SK-N-SH (cell line): Measurements from ENCODE around the gene SUPT3H. TPM values are rescaled to one million over a fixed set of nuclear protein-coding genes. Genes with fewer than 3 reads are reported as not detected.

Experiments
- CTCF ChIA-PET: fragments of 300-600, 350-600 bp; formaldehyde crosslinking; extraction: SDS; loops from one replicate; lab custom pipeline; 2021; lab: Yijun Ruan, JAX
- POLR2A ChIA-PET: fragments of 350-600 bp; sonication (Branson Sonifier 250); formaldehyde crosslinking; extraction: SDS; loops from one replicate; lab custom pipeline; 2020; ENCODE audit warnings: antibody characterized with exemption, inconsistent platforms; lab: Yijun Ruan, JAX
- DNase-seq: peaks from one replicate; pipeline ENCODE4 v3.0.0; 2012
- H2AFZ ChIP-seq: fragments of 200-600 bp; sonication (generic); 2 replicates; pipeline ENCODE4 v1.8.1; 2016; ENCODE audit warnings: antibody characterized with exemption, mild to moderate bottlenecking, low read depth
- H3F3A ChIP-seq: fragments of 200-600 bp; sonication (generic); replicated peaks from 2 replicates; pipeline ENCODE3; 2016; ENCODE audit warnings: antibody characterized with exemption, mild to moderate bottlenecking; ENCODE audit not compliant: insufficient read depth
- H3K27ac ChIP-seq, 2 experiments: fragments of 200-500 bp in 1 of 2; fragments of 200-600 bp in 1 of 2; sonication (Bioruptor generic) in 1 of 2; sonication (generic), shearing (Covaris generic) in 1 of 2; 2 replicates each; pipeline versions ENCODE4 v1.5.1 to v1.6.1; 2014 to 2016; ENCODE audit warnings: low read depth in 2 of 2, inconsistent platforms in 1 of 2, low read length in 1 of 2, mild to moderate bottlenecking in 1 of 2, mixed read lengths in 1 of 2
- H3K27me3 ChIP-seq: fragments of 200-600 bp; sonication (generic), shearing (Covaris generic); 2 replicates; pipeline ENCODE4 v1.6.1; 2016; ENCODE audit warnings: mixed run types; ENCODE audit not compliant: insufficient read depth
- H3K36me3 ChIP-seq, 2 experiments: fragments of 200-500 bp in 1 of 2; fragments of 200-600 bp in 1 of 2; sonication (Bioruptor generic) in 1 of 2; sonication (generic) in 1 of 2; replicated peaks in 1 of 2; 2 replicates each; pipeline versions ENCODE3 to v1.5.1; 2014 to 2016; ENCODE audit warnings: low read length in 1 of 2, mild to moderate bottlenecking in 1 of 2; ENCODE audit not compliant: insufficient read depth in 2 of 2, control insufficient read depth in 1 of 2
- H3K4me1 ChIP-seq, 2 experiments: fragments of 200-500 bp in 1 of 2; fragments of 200-600 bp in 1 of 2; sonication (Bioruptor generic) in 1 of 2; sonication (generic), shearing (Covaris generic) in 1 of 2; 2 replicates each; pipeline versions ENCODE4 v1.5.1 to v1.6.1; 2014 to 2016; ENCODE audit warnings: low read depth in 1 of 2, low read length in 1 of 2, mixed run types in 1 of 2; ENCODE audit not compliant: insufficient read depth in 2 of 2, control insufficient read depth in 1 of 2
- H3K4me2 ChIP-seq: fragments of 200-600 bp; sonication (generic), shearing (Covaris generic); 2 replicates; pipeline ENCODE4 v1.6.1; 2017; ENCODE audit warnings: mixed run types
- H3K4me3 ChIP-seq, 2 experiments: fragments of 200-500 bp in 1 of 2; fragments of 200-600 bp in 1 of 2; sonication (Bioruptor generic) in 1 of 2; sonication (generic), shearing (Covaris generic) in 1 of 2; 2 replicates each; pipeline versions ENCODE4 v1.5.1 to v1.8.1; 2014 to 2016; ENCODE audit warnings: low read depth in 2 of 2, inconsistent platforms in 1 of 2, low read length in 1 of 2, mild to moderate bottlenecking in 1 of 2, mixed read lengths in 1 of 2, moderate library complexity in 1 of 2
- H3K79me2 ChIP-seq: fragments of 200-600 bp; sonication (generic); 2 replicates; pipeline ENCODE4 v1.8.1; 2017; ENCODE audit warnings: mild to moderate bottlenecking; ENCODE audit not compliant: insufficient read depth
- H3K9ac ChIP-seq: fragments of 200-600 bp; sonication (generic); 2 replicates; pipeline ENCODE4 v1.6.1; 2017; ENCODE audit warnings: mixed run types
- H3K9me2 ChIP-seq: fragments of 200-600 bp; sonication (generic); 2 replicates; pipeline ENCODE4 v1.6.1; 2017; ENCODE audit warnings: mixed run types
- H3K9me3 ChIP-seq: fragments of 200-600 bp; sonication (generic); 2 replicates; pipeline ENCODE4 v1.6.1; 2017; ENCODE audit warnings: mixed run types, mild to moderate bottlenecking, moderate library complexity
- H4K20me1 ChIP-seq: fragments of 200-600 bp; sonication (generic); 2 replicates; pipeline ENCODE4 v1.6.1; 2017; ENCODE audit warnings: mild to moderate bottlenecking, mixed run types; ENCODE audit not compliant: insufficient read depth
- CHD2 ChIP-seq: fragments of 150-350 bp; IDR thresholded peaks from 2 replicates; pipeline ENCODE4 v1.6.1; 2018; ENCODE audit warnings: low read length; ENCODE audit not compliant: partially characterized antibody
- EZH2phosphoT487 ChIP-seq: fragments of 200-600 bp; sonication (generic); IDR thresholded peaks from 2 replicates; pipeline ENCODE4 v1.6.1; 2017; ENCODE audit warnings: low read depth, mixed run types, mild to moderate bottlenecking, antibody characterized with exemption, moderate library complexity, borderline replicate concordance
- FOSL2 ChIP-seq: IDR thresholded peaks from 2 replicates; pipeline ENCODE4 v1.4.0; 2012; ENCODE audit warnings: low read depth, mild to moderate bottlenecking, moderate library complexity, borderline replicate concordance
- FOXJ3 ChIP-seq: sonication (generic); formaldehyde crosslinking; IDR thresholded peaks from 2 replicates; pipeline ENCODE4 v1.5.1; 2020; ENCODE audit warnings: mild to moderate bottlenecking, missing genetic modification reagents
- FOXM1 ChIP-seq: IDR thresholded peaks from 2 replicates; pipeline ENCODE4 v1.4.0; 2012; ENCODE audit warnings: low read depth, mild to moderate bottlenecking
- JUND ChIP-seq: IDR thresholded peaks from 2 replicates; pipeline ENCODE4 v1.4.0; 2012
- MXI1 ChIP-seq: IDR thresholded peaks from 2 replicates; pipeline ENCODE4 v1.6.1; 2012; ENCODE audit warnings: mild to moderate bottlenecking, low read depth, low read length, improper control_type of control experiment
- NFIC ChIP-seq: IDR thresholded peaks from 2 replicates; pipeline ENCODE4 v1.4.0; 2012; ENCODE audit warnings: borderline replicate concordance
- RAD21 ChIP-seq: IDR thresholded peaks from 2 replicates; pipeline ENCODE4 v1.6.1; 2012; ENCODE audit warnings: mild to moderate bottlenecking, low read length
- RCOR1 ChIP-seq: fragments of 150-350 bp; IDR thresholded peaks from 2 replicates; pipeline ENCODE4 v1.6.1; 2017; ENCODE audit warnings: antibody characterized with exemption, low read length
- TCF12 ChIP-seq: IDR thresholded peaks from 2 replicates; pipeline ENCODE4 v1.4.0; 2012
- TEAD4 ChIP-seq: IDR thresholded peaks from 2 replicates; pipeline ENCODE4 v1.4.0; 2012; ENCODE audit warnings: mild to moderate bottlenecking, borderline replicate concordance; ENCODE audit not compliant: insufficient read depth
- USF1 ChIP-seq: IDR thresholded peaks from 2 replicates; pipeline ENCODE4 v1.4.0; 2012; ENCODE audit warnings: low read depth, borderline replicate concordance
- ZBTB33 ChIP-seq: IDR thresholded peaks from 2 replicates; pipeline ENCODE4 v1.4.0; 2012; ENCODE audit warnings: low read depth, borderline replicate concordance
- WGBS: methylation state at CpG from one replicate; pipeline ENCODE4 v1.1.6; 2017; ENCODE audit warnings: low lambda C conversion rate; 5-methylcytosine and 5-hydroxymethylcytosine counted together
- polyA plus RNA-seq, 3 experiments: library from polyadenylated mRNA; depleted of rRNA; stranded (reverse); fragments of >200 nt; gene quantifications; 2 replicates each; pipeline ENCODE4 v1.2.3, GENCODE V29; 2012
- TF ChIP-seq, protein P1 (sequence below): fragments of 200-600 bp; sonication (generic); IDR thresholded peaks from 2 replicates; pipeline ENCODE4 v1.6.1; 2017; ENCODE audit warnings: antibody characterized with exemption, mild to moderate bottlenecking, moderate library complexity
- TF ChIP-seq, protein P2 (sequence below): IDR thresholded peaks from 2 replicates; pipeline ENCODE4; 2012

The SUPT3H gene
- polyA plus RNA-seq, 1 of the 3 experiments (the other 2 are of a cell fraction) = 10.9 TPM

GRCh38 chr6:44918671-44919296, 458.9 kb downstream of the SUPT3H start:
- no peaks in the 10 kb centered on the region for H3F3A ChIP-seq
- H3K9ac ChIP-seq = no peak overlapping the region
- no peak overlapping the region for H2AFZ ChIP-seq
- no peaks in the 10 kb centered on the region for H3K36me3 ChIP-seq
- no peak overlapping the region for H3K4me3 ChIP-seq
- no peaks in the 10 kb centered on the region for H3K79me2 ChIP-seq
- peaks cover 0 to 15% of the 10 kb centered on the region in 2 experiments; a peak in 2 of 4 replicates for H3K4me1 ChIP-seq
- no peak for DNase-seq
- H3K9me2 ChIP-seq = no peaks in the 10 kb centered on the region
- no peaks in the 10 kb centered on the region for H3K9me3 ChIP-seq
- H4K20me1 ChIP-seq = no peaks in the 10 kb centered on the region
- no peak overlapping the region for H3K4me2 ChIP-seq
- H3K27ac ChIP-seq = peak overlapping the region in 1 of 2 experiments; percentile 77; a peak in 1 of 4 replicates
- ChIA-PET CTCF (interaction anchor here (0.9 kb wide), 1 partner anchor 251 kb away, joined by 3 read pairs; no protein-coding TSS in a partner anchor), POLR2A (no interaction called here)
- H3K27me3 ChIP-seq = no peaks in the 10 kb centered on the region
- 81% methylated on average over 6 of the region's 6 CpGs for WGBS
- TF ChIP-seq USF1 (no peak), ZBTB33 (no peak), NFIC (no peak)
- TF ChIP-seq, protein P1, sequence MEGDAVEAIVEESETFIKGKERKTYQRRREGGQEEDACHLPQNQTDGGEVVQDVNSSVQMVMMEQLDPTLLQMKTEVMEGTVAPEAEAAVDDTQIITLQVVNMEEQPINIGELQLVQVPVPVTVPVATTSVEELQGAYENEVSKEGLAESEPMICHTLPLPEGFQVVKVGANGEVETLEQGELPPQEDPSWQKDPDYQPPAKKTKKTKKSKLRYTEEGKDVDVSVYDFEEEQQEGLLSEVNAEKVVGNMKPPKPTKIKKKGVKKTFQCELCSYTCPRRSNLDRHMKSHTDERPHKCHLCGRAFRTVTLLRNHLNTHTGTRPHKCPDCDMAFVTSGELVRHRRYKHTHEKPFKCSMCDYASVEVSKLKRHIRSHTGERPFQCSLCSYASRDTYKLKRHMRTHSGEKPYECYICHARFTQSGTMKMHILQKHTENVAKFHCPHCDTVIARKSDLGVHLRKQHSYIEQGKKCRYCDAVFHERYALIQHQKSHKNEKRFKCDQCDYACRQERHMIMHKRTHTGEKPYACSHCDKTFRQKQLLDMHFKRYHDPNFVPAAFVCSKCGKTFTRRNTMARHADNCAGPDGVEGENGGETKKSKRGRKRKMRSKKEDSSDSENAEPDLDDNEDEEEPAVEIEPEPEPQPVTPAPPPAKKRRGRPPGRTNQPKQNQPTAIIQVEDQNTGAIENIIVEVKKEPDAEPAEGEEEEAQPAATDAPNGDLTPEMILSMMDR = no peak
- TF ChIP-seq, protein P2, sequence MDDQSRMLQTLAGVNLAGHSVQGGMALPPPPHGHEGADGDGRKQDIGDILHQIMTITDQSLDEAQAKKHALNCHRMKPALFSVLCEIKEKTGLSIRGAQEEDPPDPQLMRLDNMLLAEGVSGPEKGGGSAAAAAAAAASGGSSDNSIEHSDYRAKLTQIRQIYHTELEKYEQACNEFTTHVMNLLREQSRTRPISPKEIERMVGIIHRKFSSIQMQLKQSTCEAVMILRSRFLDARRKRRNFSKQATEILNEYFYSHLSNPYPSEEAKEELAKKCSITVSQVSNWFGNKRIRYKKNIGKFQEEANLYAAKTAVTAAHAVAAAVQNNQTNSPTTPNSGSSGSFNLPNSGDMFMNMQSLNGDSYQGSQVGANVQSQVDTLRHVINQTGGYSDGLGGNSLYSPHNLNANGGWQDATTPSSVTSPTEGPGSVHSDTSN = no peak

- H3K9ac ChIP-seq = no peak overlapping the region
- DNase-seq = no peak
- 91% methylated on average over 2 of the region's 2 CpGs for WGBS
- H3K4me1 ChIP-seq = peaks cover 0 to 15% of the 10 kb centered on the region in 2 experiments; a peak in 2 of 4 replicates
- peak overlapping the region in 1 of 2 experiments; percentile 72; a peak in 1 of 4 replicates for H3K27ac ChIP-seq
- no peaks in the 10 kb centered on the region for H3K79me2 ChIP-seq
- no peaks in the 10 kb centered on the region for H4K20me1 ChIP-seq
- ChIA-PET CTCF (no interaction called here), POLR2A (no interaction called here)
- no peaks in the 10 kb centered on the region for H3K36me3 ChIP-seq
- no peak overlapping the region for H2AFZ ChIP-seq
- no peaks in the 10 kb centered on the region for H3K9me2 ChIP-seq
- no peaks in the 10 kb centered on the region for H3K27me3 ChIP-seq
- H3K9me3 ChIP-seq = no peaks in the 10 kb centered on the region
- H3F3A ChIP-seq = no peaks in the 10 kb centered on the region
- no peak overlapping the region for H3K4me3 ChIP-seq
- H3K4me2 ChIP-seq = no peak overlapping the region
- no peak for TF ChIP-seq FOXJ3 (CRISPR knock-in tag)
- no peak for TF ChIP-seq FOXM1
- TF ChIP-seq JUND = no peak
- TF ChIP-seq TCF12 = no peak
- TF ChIP-seq TEAD4 = no peak
- no peak for TF ChIP-seq EZH2phosphoT487
- TF ChIP-seq FOSL2 = no peak
- no peak for TF ChIP-seq RAD21
- no peak for TF ChIP-seq CHD2
- TF ChIP-seq, protein P2 = no peak
- TF ChIP-seq RCOR1 = no peak
- no peak for TF ChIP-seq MXI1
- TF ChIP-seq NFIC = no peak
- TF ChIP-seq, protein P1 = no peak
Measured at GRCh38 chr6:44917430-44917829, 460.3 kb downstream of the SUPT3H start.
